Testis (tissue), 2 donors: Measurements from ENCODE around the gene SLC1A3.

Experiments
- CTCF ChIP-seq, 3 experiments: fragments of 450-650 bp in 2 of 3; fragments of 200-600 bp in 1 of 3; sonication (generic) in 1 of 3; IDR thresholded peaks; one replicate each; pipeline ENCODE4 v1.5.1; 2016 to 2019; ENCODE audit warnings: antibody characterized with exemption in 3 of 3, mild to moderate bottlenecking in 2 of 3, moderate library complexity in 1 of 3
- POLR2A ChIP-seq: fragments of 450-650 bp; IDR thresholded peaks from one replicate; pipeline ENCODE4 v1.6.1; 2017; ENCODE audit warnings: antibody characterized with exemption, mild to moderate bottlenecking, moderate library complexity

- TF ChIP-seq POLR2A (no peak), CTCF (IDR thresholded peaks at IDR 0.05) (no peak)
These were observed 22.2 kb upstream of the SLC1A3 start for GRCh38 chr5:36584009-36584875.
